Measurements from ENCODE around the gene COQ3. TPM values are rescaled to one million over a fixed set of nuclear protein-coding genes. Genes with fewer than 3 reads are reported as not detected.

The COQ3 gene
- total RNA-seq, 1 experiment from 2014 or later = 10.9 TPM

DNA sequence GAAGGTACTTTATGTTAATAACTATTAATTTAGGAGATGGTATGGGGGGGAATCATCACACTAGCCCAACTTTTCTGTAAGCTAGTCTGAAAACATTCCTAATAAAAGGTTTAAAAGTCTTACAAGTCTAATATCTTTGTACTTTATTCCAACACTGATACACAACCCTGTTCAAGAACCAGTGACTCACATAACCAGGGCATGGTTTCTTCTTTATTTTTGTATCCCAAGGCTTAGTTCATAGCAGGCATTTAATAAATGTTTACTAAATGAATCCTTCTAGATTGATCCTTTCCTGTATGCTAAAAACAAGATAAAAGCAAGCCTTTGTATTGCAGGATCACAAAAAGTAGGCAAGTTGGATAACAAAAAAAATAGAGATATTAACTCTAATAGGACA lies 21.5 kb upstream of the COQ3 start:
- H3K23me2 ChIP-seq (ENCODE audit: insufficient read length, low read depth, low read length, poor library complexity, severe bottlenecking) = no peaks in the 10 kb centered on the region
- no peak overlapping the region for H3K4ac ChIP-seq (ENCODE audit: low read depth, low read length)
- no peaks in the 10 kb centered on the region for H3K4me1 ChIP-seq (ENCODE audit: insufficient read depth, low read length)
- no peak overlapping the region for H4K91ac ChIP-seq (ENCODE audit: insufficient read length, low read depth, low read length)
- no peak overlapping the region for H4K8ac ChIP-seq (replicated peaks; ENCODE audit: insufficient read length, low read depth, low read length)
- no peak overlapping the region for H3K27ac Mint-ChIP-seq
- H3K4me2 ChIP-seq (ENCODE audit: insufficient read depth, insufficient read length, low read length) = no peak overlapping the region
- H3K79me1 ChIP-seq (ENCODE audit: insufficient read depth, low read depth, low read length, poor library complexity, severe bottlenecking) = peaks cover 3% of the 10 kb centered on the region
- no peak overlapping the region for H3K9ac ChIP-seq (ENCODE audit: extremely low read depth, insufficient read length, low read length)
- H3K79me2 ChIP-seq (ENCODE audit: insufficient read depth, low read length) = peaks cover 11% of the 10 kb centered on the region; the same call in 1 of the 2 replicates
- no peak overlapping the region for H2BK15ac ChIP-seq (ENCODE audit: low read depth, low read length)
- H3K36me3 Mint-ChIP-seq (ENCODE audit: insufficient read depth in 1 of 3, low read depth in 3 of 3) = peaks cover 15 to 32% (median 30%) of the 10 kb centered on the region in 3 experiments; a peak in 6 of 7 replicates
- no peaks in the 10 kb centered on the region for H3K27me3 ChIP-seq (ENCODE audit: insufficient read depth, low read length)
- H3K23ac ChIP-seq (ENCODE audit: insufficient read length, low read depth, low read length) = no peak overlapping the region
- no peak overlapping the region for H4K5ac ChIP-seq (ENCODE audit: insufficient read length, low read depth, low read length)
- no peak overlapping the region for H3K56ac ChIP-seq (ENCODE audit: insufficient read length, low read depth, low read length)
- H3K27ac ChIP-seq (ENCODE audit: insufficient read length, low read depth, low read length) = no peak overlapping the region
- H2BK120ac ChIP-seq (ENCODE audit: low read depth, low read length, poor library complexity, severe bottlenecking) = no peak overlapping the region
- H2AK5ac ChIP-seq (ENCODE audit: insufficient read length, low read length) = no peak overlapping the region
- H3K4me3 Mint-ChIP-seq = no peak overlapping the region
- no peaks in the 10 kb centered on the region for H3K9me3 Mint-ChIP-seq
- no peak overlapping the region for H3K14ac ChIP-seq (ENCODE audit: insufficient read depth, low read length)
- H3K9me3 ChIP-seq (ENCODE audit: control insufficient read depth, low read depth, low read length) = no peaks in the 10 kb centered on the region
- no peak overlapping the region for H2BK5ac ChIP-seq (ENCODE audit: insufficient read length, low read length)
- no peak overlapping the region for H3T11ph ChIP-seq (ENCODE audit: low read length)
- no peak overlapping the region for H2BK20ac ChIP-seq (ENCODE audit: low read depth, low read length, poor library complexity, severe bottlenecking)
- H3K4me1 Mint-ChIP-seq = peaks cover 3 to 5% of the 10 kb centered on the region in 2 experiments
- no peaks in the 10 kb centered on the region for H4K20me1 ChIP-seq (ENCODE audit: control insufficient read depth, insufficient read depth, insufficient read length)
- no peak for DNase-seq
- no peak for TF ChIP-seq CTCF (conservative IDR thresholded peaks at IDR 0.05)
- H3K27me3 Mint-ChIP-seq (ENCODE audit: low read depth) = no peaks in the 10 kb centered on the region
- H2BK12ac ChIP-seq (ENCODE audit: insufficient read length, low read depth, low read length) = no peak overlapping the region
- H3K18ac ChIP-seq (ENCODE audit: insufficient read length, low read depth, low read length) = no peak overlapping the region
- no peak overlapping the region for H2AFZ ChIP-seq (ENCODE audit: low read length)

All from H9 (cell line).